ENCODE results near the gene LIMS3.
"Not testable (repeated sequence)": the region's sequence is repeated elsewhere in the genome, so short reads cannot be mapped to it uniquely, and the experiment has no call there.

LIMS3 gene, protein sequence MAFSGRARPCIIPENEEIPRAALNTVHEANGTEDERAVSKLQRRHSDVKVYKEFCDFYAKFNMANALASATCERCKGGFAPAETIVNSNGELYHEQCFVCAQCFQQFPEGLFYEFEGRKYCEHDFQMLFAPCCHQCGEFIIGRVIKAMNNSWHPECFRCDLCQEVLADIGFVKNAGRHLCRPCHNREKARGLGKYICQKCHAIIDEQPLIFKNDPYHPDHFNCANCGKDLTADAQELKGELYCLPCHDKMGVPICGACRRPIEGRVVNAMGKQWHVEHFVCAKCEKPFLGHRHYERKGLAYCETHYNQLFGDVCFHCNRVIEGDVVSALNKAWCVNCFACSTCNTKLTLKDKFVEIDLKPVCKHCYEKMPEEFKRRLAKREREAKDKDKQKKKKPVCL

DNA sequence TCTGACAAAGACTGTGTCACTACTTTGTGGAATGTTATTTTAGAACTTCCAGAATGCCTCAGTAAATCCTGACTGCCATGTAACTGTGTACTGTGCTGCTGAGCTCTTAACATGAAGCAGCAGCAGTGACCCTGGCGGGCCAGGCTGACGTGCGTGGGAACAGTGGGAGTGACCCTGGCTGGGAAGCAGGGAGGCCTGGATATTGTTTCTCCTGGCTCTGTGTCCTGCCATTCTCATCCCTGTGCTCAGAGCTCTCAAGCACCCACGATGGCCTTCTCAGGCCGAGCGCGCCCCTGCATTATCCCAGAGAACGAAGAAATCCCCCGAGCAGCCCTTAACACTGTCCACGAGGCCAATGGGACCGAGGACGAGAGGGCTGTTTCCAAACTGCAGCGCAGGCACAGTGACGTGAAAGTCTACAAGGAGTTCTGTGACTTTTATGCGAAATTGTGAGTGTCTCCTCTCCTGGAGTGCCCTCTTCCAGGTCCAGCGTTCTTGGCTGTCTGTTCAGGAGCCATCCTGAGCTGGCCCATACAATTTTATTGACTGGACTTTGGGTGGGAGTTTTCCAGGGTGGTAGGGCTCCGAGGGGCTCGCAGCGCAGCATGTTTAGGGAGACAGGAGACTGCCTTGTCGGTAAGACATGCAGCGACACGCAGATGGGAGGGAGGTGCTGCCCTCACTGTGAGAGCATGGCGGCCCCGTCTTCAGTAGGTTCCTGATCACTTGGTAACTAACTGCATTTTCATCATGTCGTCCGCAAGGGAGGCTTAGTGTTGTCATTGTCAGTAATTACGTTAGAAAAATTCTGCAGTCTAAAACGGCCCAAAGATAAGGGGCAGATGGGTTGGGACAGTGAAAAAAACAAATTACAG lies at the start of gene LIMS3:
TSS of gene LIMS3 (plus strand) at position 227 of the 875 bp plus-strand sequence. CDS start at position 268, 41 bp downstream.
- DNase-seq, result not testable (repeated sequence)

GRCh38 chr2:109871129-109871751 lies 27.2 kb upstream of the LIMS3 start:
- not testable (repeated sequence) for DNase-seq

- DNase-seq, result not testable (repeated sequence)
Observed at GRCh38 chr2:109876625-109877024, 21.9 kb upstream of the LIMS3 start.

DNA sequence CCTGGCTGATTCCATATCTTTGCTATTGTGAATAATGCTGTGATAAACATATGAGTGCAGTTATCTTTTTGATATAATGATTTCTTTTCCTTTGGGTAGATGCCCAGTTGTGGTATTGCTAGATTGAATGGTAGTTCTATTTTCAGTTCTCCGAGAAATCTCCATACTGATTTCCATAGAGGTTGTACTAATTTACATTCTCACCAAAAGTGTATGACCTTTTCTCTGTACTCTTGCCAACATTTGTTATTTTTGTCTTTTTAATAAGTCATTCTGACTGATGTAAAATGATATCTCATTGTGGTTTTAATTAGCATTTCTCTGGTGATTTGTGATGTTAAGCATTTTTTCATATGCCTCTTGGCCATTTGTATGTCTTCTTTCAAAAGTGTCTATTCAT lies 16.4 kb upstream of the LIMS3 start:
- not testable (repeated sequence) for DNase-seq

DNA sequence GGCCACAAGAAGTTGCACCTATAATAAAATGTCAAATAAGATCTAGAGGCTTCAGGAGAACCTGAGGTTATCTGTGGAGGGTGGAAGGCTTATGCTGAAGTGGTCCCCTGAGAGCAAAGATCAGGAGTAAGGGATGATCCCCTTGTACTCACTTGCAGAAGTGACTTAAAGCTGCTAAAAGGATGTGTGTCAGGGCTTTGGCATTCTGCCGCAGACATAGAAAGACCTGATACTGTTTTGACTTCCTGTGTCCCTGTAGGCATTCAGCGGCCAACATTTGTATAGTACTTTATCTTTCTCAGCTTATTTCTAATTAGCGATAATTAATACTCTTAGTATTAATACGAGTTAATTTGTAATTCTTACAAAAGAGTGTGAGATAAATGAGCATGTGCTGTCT lies 10.1 kb upstream of the LIMS3 start:
- not testable (repeated sequence) for DNase-seq

DNA sequence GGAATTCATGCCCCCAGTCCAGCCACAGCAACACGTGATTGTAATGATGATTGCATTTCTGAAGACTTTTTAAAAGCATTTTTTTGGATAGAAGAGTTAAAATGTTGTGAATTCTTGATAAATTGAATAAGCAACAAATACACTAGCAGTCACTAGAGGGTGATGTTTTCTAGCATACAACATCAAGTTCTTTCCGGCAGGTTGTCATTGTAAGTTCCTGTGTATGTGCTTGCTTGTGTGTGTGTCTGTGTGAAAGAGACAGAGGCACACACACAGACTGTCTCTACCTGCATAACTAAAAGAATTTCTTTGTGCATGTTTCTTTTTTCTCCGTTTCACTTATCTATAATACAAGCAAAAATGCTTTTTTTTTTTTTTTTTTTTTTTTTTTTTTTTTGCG lies 8.6 kb upstream of the LIMS3 start:
- not testable (repeated sequence) for DNase-seq

DNA sequence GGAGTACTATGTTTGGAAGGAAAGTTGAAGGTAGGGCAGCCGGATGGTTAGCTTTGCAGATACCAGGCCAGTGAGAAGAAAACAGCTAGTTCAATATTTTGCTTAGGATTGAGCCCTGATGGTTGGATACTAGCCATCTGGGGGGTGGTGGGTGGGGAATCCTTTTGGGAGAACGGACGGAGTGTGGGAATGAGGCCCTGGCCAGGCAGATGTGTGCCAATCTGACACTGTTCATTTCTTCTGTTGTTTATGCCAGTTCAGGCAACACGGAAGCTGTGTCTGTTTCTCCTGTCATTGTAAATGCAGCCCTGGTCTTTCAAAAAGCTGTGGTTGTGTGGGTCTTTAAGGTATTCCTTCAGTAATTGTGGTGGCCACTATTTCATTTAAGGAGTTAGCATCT lies 7.5 kb upstream of the LIMS3 start:
- not testable (repeated sequence) for DNase-seq

DNA sequence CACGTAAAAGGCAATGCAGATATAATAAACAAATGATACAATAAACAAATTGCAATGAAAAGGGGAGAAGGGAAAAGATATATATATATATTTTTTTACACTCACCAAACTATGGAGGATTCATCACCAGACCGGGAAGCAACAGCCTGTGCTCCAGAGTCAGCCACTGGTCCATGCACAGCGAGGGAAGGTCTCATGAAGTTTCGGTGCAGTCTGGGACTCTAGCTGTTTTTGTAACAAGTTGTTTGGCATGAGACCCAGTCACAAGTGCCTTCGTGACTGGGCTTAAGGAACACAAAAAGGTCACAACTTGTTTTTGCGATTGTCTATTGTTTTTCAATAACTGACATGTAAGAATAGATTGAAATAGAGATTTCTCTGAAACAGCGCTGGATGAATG lies 4.8 kb upstream of the LIMS3 start:
- not testable (repeated sequence) for DNase-seq

GRCh38 chr2:109894141-109894540 lies 4.3 kb upstream of the LIMS3 start:
- not testable (repeated sequence) for DNase-seq

DNA sequence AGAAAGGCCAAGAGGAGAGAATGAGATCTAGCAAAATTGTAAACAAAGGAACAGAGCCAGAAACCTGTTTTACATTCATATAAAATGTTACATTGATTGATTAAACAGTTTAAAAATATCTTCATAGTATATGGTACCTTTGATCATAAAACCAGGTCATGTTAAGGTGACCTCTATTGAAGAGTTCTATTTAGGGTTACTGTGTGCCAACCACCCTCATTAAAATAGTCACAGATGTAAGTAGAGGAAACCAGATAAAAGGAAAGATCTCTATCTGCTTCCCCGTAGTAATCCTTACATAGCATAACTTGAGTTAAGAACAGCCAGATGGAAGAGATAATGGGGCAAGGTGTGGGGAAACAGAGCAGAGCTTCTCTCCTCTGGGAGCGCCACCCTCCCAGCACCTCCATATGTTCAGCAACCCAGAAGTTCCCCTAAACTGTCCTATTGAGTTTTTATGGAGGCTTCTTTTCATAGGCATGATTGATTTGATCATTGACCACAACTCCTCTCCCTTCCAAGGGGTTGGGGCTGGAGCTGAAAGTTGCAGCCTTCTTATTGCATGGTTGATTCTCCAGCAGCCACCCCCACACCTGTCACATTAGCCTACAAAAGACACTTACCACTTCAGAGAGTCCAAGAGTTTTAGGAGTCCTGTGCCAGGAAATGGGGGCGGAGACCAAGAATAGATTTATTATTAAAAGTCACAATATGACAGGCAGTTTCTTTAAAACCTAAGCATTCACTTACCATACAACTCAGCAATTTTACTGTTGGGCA lies 3.2 kb upstream of the LIMS3 start:
- not testable (repeated sequence) for DNase-seq

DNA sequence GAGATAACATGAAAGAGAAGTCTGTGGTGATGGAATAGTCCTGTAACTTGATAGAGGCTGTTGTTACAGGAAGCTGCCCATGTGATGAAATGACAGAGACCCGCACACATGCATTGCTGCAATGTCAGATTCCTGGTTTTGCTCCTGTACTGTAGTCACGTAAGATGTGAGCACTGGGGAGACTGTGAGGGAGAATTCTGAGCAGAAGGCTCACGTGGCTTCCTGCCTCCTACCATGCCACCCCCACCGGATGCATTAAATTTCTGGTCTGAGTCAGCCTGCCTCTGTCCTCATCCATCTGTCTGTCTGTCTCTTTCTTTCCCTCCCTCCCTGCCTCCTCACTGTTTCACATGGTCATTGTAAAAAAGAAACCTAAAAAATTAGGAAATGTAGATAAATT lies 2.3 kb upstream of the LIMS3 start:
- not testable (repeated sequence) for DNase-seq

GRCh38 chr2:109897769-109898461 lies 573 bp upstream of the LIMS3 start:
- not testable (repeated sequence) for DNase-seq

- DNase-seq, result not testable (repeated sequence)
Observed at GRCh38 chr2:109905796-109906195, 7.3 kb downstream of the LIMS3 start.

GRCh38 chr2:109908626-109909025 lies 10.1 kb downstream of the LIMS3 start:
- not testable (repeated sequence) for DNase-seq

DNA sequence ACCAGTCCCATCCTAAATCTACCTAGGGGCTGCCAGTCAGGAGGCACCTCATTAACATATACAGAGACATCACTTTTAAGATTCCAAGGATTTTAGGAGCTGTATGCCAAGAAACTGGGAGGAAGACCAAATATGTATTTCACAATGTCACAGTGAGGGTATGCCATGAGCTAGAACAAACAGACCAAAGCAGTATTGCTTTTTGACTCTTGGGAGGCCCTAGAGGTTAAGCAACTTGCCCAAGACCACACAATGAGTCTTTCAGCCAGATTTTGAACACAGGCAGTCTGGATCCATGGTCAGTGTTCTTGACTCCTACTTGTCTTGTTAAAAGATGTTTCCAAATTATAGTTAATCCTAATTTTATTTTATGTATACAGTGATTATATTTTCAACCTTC lies 12.3 kb downstream of the LIMS3 start:
- not testable (repeated sequence) for DNase-seq

- DNase-seq, result not testable (repeated sequence)
Observed at GRCh38 chr2:109913911-109914310, 15.4 kb downstream of the LIMS3 start.

- DNase-seq, result not testable (repeated sequence)
Observed at GRCh38 chr2:109914552-109914951, 16.1 kb downstream of the LIMS3 start.

DNA sequence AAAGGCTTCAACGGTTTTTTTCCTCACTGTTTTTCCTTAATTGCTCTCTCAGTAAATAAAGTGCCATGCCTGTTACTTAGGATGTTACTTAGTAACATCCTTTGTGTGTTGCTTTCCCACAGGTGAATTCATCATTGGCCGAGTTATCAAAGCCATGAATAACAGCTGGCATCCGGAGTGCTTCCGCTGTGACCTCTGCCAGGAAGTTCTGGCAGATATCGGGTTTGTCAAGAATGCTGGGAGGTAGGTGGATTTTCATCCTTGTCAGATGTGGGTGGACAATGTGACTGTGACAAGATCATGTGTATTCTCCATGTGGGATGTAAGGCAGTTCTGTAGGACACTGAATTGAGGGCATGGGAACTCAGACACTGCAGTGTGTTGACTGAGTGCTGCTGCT lies 17.3 kb downstream of the LIMS3 start:
- not testable (repeated sequence) for DNase-seq

DNA sequence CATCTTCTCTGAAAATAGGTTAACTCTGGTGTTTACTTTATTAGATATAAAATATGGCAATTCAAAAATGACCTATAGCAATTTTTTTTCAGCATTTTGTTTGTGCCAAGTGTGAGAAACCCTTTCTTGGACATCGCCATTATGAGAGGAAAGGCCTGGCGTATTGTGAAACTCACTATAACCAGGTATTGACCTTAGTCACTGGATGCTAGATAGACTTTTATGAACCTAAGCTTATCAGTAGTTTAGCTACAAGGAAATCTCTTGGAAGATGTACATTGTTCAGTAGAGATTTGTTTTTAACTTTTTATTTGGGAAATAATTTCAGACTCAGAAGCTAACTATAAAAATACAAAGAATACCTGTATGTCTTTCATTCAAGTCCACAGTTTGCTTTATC lies 21.7 kb downstream of the LIMS3 start:
- DNase-seq, result not testable (repeated sequence)

DNA sequence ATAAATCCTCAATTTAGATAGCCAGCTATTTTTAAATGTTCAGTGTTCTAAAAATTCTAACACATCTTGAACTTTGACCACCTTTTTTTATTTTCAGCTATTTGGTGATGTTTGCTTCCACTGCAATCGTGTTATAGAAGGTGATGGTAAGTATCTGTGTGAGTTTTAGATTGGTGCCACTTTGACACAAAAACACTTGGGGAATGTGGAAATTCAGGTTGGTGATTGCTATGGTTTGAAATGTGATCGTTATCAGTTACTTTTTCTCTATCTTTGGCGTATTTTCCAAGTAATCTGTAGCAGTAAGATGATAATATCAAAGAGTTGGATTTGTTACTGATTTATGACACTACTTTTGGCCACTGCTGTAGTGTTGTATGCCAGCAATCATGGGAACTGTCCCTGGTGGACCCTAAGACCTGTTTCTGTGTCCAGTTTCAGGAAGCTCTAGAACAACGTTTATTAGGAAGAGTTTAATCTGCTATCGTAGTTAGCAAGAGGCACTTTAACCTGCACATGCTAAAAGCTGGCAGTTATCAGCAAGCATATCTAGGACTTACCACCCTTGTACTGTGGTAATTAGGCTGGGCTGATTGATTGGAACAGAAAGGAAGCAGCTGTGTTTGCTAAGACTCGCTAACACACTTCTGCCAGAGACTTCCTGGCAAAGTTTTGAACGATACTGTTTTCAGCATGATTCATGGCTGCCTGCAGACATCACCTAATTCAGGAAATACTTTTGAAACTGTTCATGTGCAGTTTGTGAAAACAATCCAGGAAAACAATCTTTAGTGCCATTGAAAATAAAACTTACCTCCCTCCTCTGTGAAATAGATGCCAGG lies 23.3 kb downstream of the LIMS3 start:
- DNase-seq, result not testable (repeated sequence)

GRCh38 chr2:109924481-109924880 lies 26.0 kb downstream of the LIMS3 start:
- not testable (repeated sequence) for DNase-seq
